NCI-H2227 (cell line): Measurements from ENCODE around the gene TFAP2B.

ENCODE experiments used
- DNase-seq: peaks from one replicate; lab custom pipeline; 2025; ENCODE audit not compliant: unreplicated experiment; lab: John Stamatoyannopoulos, UW

Gene TFAP2B

DNA sequence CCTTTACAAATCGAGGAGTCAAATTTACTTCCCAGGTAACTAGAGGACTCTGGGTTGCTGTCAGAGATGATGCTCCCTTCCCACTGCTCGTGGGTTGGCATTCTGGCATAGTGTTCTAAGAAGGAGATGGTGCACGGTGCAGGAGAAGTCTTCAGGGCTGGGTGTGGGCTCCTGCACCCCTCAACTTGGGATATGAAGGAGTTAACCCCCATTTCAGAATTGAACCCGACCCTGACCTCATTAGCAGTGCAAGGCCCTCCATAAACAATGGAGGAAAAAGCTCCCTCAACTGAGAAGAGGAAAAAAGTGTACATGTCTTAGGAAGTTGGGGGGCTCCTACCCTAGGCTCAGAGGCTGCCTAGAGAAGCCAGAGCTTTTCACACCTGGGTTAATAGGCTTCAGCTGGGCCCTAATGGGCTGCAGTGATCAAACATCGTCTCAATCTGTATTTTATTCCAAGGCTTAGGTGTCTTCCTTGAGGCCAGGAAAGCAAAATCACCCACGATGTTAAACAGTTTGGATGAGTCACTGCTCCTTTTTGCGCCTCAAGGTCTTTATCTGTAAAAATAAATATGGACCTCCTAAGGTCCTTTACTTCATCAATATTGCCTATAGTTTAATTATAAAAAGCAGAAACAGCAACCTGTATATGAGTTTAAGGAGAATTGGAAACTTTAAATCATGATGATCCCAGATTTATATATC, 29.4 kb downstream of the TFAP2B start:
- no peak for DNase-seq

DNA sequence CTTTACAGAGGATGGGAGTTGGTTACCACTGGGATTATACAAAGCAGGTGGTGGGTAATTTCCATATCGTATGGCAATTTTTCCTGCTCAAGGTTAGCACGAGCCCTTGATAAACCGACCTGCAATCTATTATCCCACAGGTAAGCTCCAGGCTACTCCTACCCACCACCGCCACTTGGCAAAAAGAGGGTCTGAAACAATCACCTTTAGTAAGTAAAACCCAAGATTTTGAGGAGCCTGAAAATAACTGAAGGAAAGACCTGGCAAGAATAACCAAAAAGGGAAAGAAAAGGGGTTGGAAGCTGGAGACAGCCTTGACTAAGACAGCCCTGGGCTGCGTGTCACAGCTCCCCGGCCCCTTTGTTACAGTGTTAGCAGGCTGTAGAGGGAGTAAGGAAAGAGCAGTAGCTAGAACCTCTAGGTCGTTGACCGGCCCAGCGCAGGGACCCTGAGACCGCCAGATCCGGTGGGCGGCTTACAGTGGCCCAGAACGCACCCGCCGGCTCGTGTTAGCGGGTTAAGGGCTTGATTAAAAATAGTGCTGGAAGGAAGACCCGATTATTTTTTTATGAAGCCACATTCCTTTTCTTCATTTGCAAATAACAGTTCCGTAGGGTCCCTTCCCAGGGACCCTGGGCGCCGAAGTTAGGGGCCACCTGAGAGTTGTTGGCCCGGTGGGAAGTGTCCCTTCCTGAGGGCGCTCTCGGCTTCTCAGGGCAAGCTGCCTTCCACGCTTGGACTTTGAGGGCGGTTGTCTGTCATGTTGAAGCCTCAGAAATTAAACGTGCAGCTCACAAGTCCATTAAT, 30.5 kb downstream of the TFAP2B start:
- no peak for DNase-seq

DNA sequence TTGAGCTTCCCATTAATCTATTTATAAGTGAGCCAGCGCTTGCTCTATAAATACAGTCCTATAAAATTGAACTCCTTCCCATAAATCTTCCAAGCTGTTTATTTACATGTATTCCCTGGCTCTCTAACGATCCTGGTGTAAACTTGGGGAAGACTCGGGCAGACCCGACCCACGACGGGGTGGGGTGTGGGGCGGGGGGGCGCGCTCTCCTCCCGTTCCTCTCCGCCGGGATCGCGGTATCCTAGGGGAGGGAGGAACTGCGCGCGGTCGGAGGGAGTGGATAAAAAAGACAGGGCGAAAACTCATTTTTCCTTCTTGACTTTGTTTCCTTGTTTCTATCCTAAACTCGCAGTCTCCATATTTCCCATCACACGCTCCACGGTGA, 31.1 kb downstream of the TFAP2B start:
- DNase-seq: peak; percentile 1

DNA sequence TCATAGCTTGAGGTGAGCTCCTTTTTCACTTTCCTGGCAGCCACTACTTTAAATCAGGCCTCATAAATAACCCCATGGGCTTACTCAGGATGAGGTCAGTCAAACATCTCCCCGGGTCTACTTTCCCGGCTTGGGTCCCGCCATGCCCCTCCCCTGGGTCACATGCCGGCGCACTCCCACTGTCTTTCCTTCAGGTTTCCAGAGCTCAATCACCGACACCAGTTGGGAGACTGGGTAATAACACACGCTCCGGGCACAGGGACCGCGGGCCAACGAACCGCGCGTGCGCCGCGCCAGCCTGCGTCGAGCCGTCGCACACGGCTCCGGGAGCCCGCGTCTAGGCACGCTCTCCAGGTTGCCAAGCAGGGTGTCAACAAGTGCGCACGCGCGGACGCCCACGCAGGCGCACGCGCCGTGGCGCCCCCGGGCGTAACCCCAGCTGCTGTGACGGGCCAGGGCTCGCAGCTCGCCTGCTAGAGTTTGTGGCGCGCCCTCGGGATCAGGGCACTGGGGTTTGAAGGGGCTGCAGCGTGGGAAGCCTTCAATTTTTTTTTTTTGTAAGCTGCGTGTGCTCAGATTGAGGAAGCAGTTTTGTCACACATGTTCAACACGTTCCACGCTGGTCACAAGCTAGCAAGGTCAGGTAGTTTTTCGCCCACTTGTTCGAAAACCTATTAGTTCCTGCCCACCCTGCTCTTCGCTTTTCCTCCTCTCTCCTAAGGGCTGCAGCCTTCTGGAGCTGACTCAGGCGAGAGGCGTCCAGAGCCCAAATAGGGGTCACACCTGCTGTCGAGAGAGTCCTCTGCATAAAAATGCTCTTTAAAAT, 31.8 kb downstream of the TFAP2B start:
- DNase-seq: peak; percentile 65

DNA sequence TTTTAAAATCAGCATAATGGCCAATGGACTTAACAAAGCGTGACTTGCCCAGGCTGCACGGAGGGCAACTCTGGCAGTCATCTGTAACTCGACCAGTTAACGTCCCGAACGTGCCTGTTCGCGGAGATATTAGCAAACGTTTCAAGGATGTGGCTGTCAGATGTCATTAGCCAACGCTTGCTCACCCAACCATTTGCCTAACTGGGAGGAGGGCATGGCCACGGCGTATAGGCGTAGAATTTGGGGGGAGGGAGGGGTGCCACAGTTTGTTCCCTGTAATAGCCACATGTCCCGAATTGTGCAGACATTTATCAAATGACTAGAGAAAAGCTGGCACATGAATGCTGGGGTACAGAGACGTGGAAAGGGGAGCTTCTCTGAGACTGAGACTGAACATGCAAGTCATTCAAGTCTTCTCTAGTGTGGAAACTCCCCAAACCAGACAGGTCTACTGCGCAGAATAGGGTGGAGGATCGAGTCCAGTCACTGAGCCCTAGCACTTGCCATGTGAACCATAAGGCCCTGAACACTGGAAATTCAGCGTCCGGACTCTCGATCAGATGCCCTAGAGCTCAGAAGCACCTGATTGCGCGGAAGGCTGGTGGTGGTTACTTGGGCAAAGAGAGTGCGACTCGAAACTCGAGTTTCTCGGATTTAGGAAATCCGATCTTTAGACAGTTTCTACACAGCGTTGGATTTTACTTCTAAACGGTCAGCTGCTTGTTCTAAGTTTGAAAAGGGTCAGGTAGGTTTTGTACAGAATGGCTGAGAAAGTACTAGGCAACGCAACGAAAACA, 32.6 kb downstream of the TFAP2B start:
- no peak for DNase-seq

DNA sequence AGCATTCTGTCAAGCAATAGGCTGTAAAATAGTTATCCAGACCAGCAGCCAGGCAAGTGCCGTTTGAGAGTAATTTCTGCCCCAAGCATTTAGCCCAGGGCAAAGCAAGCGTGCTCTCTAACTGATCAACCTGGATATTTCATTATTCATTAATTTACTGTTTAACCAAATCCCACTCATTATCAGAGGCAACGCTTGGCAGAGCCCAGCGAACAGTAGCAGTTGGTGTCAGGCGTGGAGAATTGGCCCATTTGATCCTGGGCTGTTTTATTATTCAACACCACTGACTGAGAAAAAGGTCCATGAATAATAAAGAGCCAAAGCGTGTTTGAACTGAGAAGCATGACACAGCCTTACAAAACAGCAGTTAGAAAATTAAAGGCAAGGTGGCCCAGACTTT, 35.3 kb downstream of the TFAP2B start:
- DNase-seq: no peak

DNA sequence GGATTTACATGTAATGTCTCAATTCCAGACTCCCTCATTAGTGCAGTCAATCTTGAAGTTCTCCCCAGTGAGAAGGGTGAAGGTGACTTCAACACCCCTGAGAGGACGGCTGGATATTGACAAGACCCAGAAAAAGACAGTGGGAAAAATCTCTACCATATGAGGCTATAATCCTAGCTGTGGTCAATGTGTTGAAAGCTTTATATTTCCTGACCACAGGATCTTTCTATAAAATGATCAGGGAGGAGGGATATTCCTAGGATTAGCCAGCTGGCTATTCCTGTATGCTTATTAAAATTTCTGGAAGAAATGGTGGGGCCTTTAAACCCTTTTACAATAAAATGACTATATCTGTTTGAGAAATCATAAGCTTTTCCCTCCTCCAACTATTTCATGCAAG, 43.0 kb downstream of the TFAP2B start:
- DNase-seq: no peak

DNA sequence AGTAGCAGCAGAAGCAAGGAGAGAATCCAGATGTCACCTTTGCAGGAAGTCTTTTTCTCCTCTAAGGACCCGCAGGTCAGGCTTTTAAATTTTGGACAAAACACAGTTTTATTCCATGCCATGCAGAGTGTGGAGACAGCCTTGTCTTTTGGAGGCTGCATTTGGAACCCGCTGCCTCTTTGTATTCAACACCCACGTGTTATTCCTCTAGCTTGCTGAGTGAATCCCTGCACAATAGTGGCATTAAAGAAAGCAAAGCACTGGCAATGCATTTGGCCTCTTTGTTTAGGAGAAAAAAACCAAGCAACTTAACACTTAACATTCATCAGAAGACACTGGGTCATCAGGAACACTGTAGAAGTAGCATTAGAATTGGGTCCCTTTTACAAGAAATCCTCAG, 43.5 kb downstream of the TFAP2B start:
- DNase-seq: no peak

DNA sequence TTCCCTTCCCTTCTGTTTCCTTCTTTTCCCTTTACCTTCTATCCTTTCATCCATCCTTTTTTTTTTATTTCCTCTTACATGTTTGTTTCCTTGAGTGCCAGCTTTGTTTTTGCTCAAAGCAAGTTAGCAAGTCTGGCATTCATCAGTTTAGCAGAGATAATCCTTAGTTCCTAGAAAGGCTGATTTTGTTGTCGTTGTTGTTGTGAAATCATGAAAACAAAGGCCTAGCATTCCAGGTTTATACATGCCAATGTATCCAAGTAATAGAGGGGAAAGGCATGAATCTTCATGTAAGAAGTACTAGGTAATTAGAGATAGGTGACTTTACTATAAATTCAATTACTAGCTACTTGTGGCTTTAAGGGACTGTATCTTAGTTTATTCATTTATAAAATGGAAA, 45.9 kb downstream of the TFAP2B start:
- DNase-seq: no peak

DNA sequence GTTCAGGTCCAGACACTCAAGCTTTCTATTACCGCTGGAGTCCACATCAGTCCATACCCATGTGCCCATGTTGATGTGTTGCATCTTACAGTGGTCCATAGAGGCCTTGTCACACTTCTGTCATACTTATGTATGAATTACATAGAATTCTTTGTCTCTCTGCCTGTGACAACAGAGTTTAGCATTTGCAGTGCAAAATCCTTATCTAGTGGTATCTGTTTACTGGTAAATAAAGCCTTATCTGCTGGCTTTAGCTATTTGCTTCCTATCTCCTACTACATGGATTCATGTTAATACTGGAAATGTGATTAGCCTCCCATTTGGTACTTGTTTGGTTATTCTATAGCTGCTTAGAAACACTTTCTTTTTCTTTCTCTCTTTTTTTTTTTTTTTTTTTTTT, 49.8 kb downstream of the TFAP2B start:
- DNase-seq: no peak

DNA sequence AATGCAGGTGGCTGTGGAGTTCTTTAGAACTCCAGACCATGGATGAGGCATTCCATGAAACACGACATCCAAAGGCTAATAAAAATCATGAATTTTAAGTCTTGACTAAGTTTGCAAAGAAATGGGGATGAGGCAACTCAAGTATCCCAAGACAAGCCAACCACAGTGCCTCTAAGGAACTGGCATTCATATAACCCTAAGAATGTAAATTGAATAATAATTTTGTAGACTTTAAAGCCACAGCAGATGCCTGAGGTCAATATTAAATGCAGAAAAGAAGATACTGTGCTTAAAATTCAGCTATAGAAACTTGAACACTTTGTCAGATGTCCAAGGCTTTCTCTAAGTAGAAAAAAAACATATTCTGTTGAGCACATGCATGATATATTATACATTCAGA, 54.5 kb downstream of the TFAP2B start:
- no peak for DNase-seq

DNA sequence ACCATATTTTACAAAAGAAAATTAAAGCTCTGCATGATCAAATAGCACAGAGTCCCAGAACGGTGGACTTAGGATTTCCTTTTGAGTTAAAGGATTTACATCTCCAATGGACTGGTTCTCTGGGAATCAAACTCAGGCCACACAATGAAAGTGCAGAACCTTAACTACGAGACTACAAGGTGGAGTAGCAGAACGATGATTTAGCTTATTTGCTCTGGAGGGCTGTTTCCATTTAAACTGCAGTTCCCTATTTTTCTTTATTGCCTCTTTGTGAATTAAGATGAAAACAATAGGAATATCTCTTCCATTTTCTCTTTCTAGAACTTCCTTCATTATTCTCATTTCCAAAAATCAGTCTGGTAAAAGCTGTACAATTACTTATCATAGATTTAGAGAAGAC, 65.7 kb downstream of the TFAP2B start:
- no peak for DNase-seq

DNA sequence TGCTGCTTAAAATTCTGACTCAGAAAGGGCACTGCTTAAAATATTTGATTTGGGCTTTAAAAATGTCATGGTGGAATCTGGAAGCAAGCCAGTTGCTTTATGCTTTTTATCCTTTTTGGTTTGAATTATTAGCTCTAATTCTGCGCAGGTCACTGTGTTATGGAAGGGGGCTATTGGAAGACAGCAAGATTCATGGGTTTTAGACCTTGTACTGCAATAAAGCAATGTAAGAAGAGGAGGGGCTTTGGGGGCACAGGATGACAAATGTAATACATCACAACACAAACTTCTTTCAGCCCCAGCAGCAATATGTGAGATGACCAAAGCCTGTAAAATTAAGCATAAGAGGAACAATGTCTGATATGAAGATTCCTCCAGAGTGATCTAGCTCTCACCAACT, 68.4 kb downstream of the TFAP2B start:
- no peak for DNase-seq

DNA sequence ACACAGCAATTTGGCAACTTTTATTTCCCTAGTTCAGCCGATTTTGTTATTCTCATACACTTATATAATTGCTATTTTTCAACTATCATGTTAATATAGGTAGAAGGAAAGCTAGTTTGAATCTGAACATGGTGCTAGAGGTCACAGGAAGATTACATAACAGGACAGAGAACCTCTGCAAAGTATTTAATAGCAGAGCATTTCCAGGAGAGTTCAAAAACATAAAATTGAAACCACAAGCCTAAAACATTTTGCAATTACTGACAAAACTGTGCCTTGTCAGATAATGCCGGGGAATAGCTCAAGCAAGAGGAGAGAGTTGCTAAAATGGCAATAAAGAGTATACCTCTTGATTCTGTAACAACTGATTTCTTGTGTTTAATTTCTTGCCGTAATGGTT, 70.8 kb downstream of the TFAP2B start:
- no peak for DNase-seq

DNA sequence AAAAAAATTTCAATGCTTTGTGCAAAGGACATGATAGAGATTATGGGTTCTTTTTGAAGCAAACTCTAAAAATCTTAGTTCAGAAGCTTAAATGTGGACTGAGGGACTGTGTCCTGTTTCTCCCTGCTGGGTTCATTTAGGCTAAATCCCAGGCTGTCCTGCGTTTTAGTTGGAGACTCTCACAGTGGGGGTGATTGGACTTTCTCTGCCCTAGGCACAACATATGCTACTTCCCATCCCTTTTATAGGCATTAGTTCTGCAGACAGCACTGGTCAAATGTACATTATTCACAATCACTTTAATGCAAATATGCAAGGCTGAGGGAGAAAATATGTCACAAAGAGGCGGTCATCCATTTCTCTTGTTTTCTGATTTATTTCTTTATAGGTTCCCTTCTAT, 71.3 kb downstream of the TFAP2B start:
- no peak for DNase-seq

DNA sequence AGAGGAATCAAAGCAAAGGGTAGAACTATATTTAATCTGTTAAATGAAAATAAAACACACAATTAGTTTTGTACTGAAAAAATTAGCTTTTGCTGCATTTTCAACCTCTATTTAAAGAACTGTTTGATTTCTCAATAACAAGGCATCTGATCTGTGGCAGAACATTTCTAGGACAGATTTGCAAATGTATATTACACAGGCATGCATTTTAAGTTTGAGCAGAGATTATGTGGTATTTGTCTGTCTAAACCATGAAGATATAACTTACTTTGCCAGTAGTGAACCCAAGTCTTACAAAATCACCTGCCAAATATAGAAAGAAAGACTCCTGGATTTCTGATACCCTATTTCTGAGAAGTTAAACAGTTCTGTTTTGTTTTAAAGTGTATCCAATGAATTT, 71.9 kb downstream of the TFAP2B start:
- DNase-seq: no peak

DNA sequence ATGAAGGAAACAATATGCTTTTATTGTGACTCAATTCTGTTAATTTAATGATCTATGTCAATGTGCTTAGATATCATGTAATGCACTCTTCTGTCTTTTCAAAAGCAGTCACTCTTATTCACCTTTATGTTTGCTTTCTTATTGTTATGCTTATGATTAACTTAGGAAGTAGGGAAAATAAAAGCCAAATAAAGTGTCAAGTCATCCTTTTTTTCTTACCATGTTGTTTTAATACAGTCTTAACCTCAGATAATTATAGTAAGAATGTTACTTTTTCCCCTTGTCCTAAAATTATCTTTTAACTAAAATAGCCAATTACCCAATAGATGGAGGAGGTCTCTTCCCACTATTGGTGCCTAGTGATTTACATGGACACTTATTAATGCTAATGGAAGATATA, 72.6 kb downstream of the TFAP2B start:
- DNase-seq: no peak
